K562 (cell line): Measurements from ENCODE around the gene LRIF1.

Experiments used
- ARID2 ChIP-seq: fragments of 450-650 bp; IDR thresholded peaks from 2 replicates; pipeline ENCODE4 v1.6.1; 2017; ENCODE audit warnings: antibody characterized with exemption, mild to moderate bottlenecking
- BHLHE40 ChIP-seq: IDR thresholded peaks from 2 replicates; pipeline ENCODE4 v1.6.1; 2011; ENCODE audit warnings: low read length, improper control_type of control experiment
- CTCF ChIP-seq, 3 experiments: IDR thresholded peaks in 2 of 3; conservative IDR thresholded peaks in 1 of 3; 2 replicates each; pipeline ENCODE4 v1.5.1; 2011 to 2012; ENCODE audit warnings: low read length in 3 of 3, mild to moderate bottlenecking in 3 of 3, control low read depth in 2 of 3, improper control_type of control experiment in 1 of 3, inconsistent platforms in 1 of 3, low read depth in 1 of 3, mixed read lengths in 1 of 3, moderate library complexity in 1 of 3; ENCODE audit not compliant: insufficient read depth in 2 of 3
- CUX1 ChIP-seq: fragments of 200-800 bp; sonication (Bioruptor generic); IDR thresholded peaks from 2 replicates; pipeline ENCODE4 v1.6.1; 2016; ENCODE audit warnings: missing genetic modification characterization, missing compliant biosample characterization
- EGR1 ChIP-seq: fragments of 450-650 bp; conservative IDR thresholded peaks from 2 replicates; pipeline ENCODE4 v1.6.1; 2017; ENCODE audit warnings: mild to moderate bottlenecking
- ESRRA ChIP-seq: fragments of 450-650 bp; IDR thresholded peaks from 2 replicates; pipeline ENCODE4 v1.6.1; 2014; ENCODE audit warnings: low read depth, mild to moderate bottlenecking, moderate library complexity, borderline replicate concordance
- FOXM1 ChIP-seq, 2 experiments: fragments of 450-650 bp in 1 of 2; sonication (generic) in 1 of 2; formaldehyde crosslinking in 1 of 2; IDR thresholded peaks; 2 replicates each; pipeline versions ENCODE4 v1.6.1 to v1.9.0; 2017 to 2022; ENCODE audit warnings: low read depth in 2 of 2, mild to moderate bottlenecking in 2 of 2, missing genetic modification reagents in 1 of 2, moderate library complexity in 1 of 2
- NRF1 ChIP-seq, 2 experiments: fragments of 450-650 bp; IDR thresholded peaks in 1 of 2; conservative IDR thresholded peaks in 1 of 2; 2 replicates each; pipeline ENCODE4 v1.6.1; 2014; ENCODE audit warnings: mild to moderate bottlenecking in 2 of 2
- PHF8 ChIP-seq: fragments of 200-600 bp; sonication (generic); IDR thresholded peaks from 2 replicates; pipeline ENCODE4 v1.6.1; 2012; ENCODE audit warnings: mixed run types, mild to moderate bottlenecking, inconsistent platforms, low read length, moderate library complexity, borderline replicate concordance
- USF2 ChIP-seq: sonication (generic); formaldehyde crosslinking; IDR thresholded peaks from 2 replicates; pipeline ENCODE4 v1.5.0; 2020; ENCODE audit warnings: missing genetic modification reagents
- ZBTB12 ChIP-seq: fragments of 250-450 bp; sonication (Bioruptor Pico); IDR thresholded peaks from 2 replicates; pipeline ENCODE4 v1.4.0; 2020

GRCh38 chr1:110916274-110916668, 47.5 kb downstream of the LRIF1 start:
- no peak for TF ChIP-seq FOXM1 (IDR thresholded peaks at IDR 0.05; ENCODE audit: low read depth)
- no peak for TF ChIP-seq FOXM1 (CRISPR knock-in tag; IDR thresholded peaks at IDR 0.05; ENCODE audit: low read depth)
- TF ChIP-seq CUX1 (CRISPR knock-in tag) = no peak
- no peak for TF ChIP-seq CTCF (IDR thresholded peaks at IDR 0.05 in 2 of 3, conservative IDR thresholded peaks at IDR 0.05 in 1 of 3; ENCODE audit: insufficient read depth in 2 of 3, low read depth in 1 of 3, low read length in 3 of 3)
- TF ChIP-seq NRF1 (conservative IDR thresholded peaks at IDR 0.05 in 1 of 2, IDR thresholded peaks at IDR 0.05 in 1 of 2) = no peak
- no peak for TF ChIP-seq EGR1
- no peak for TF ChIP-seq BHLHE40
- TF ChIP-seq ZBTB12 = no peak
- TF ChIP-seq ESRRA = no peak
- no peak for TF ChIP-seq USF2
- TF ChIP-seq PHF8 = no peak
- TF ChIP-seq ARID2 = no peak
